ENCODE measurements around the gene RGSL1.

GRCh38 chr1:182406012-182406411 is 43.9 kb upstream of the RGSL1 start:
- no peak for TF ChIP-seq EZH2 (IDR thresholded peaks at IDR 0.05; ENCODE audit: borderline replicate concordance)
- no peak for TF ChIP-seq CTCF (IDR thresholded peaks at IDR 0.05; ENCODE audit: poor library complexity)
